A549 treated with GW870086 at 1 μM for 4 hours (cell line): ENCODE data around the gene GNG14. TPM values are rescaled to one million over a fixed set of nuclear protein-coding genes. Genes with fewer than 3 reads are reported as not detected.

Experiments used
- total RNA-seq: library from RNA; stranded (reverse); fragments of 200-300 nt; extraction: Qiagen RNA extraction; gene quantifications from 5 replicates; pipeline ENCODE4 v1.2.3, GENCODE V29; 2022; ENCODE audit warnings: low read depth

Gene GNG14
- not detected in 5 replicates for total RNA-seq

GRCh38 chr19:12687496-12688196, at the start of gene GNG14:
GNG14 (plus strand) TSS chr19:12687998; CDS start chr19:12688049, 51 bp downstream.

GRCh38 chr19:12666265-12667048, 21.3 kb upstream of the GNG14 start, which contains the start of the genes MAN2B1 and WDR83:
MAN2B1 (minus strand) TSS chr19:12666742; CDS start chr19:12666701, 41 bp downstream.
WDR83 (plus strand) TSS chr19:12666807; CDS start chr19:12669791, 2,984 bp downstream.

GRCh38 chr19:12681074-12681987, 6.5 kb upstream of the GNG14 start, which contains the start of gene DHPS:
DHPS (minus strand) TSS chr19:12681880; CDS start chr19:12681766, 114 bp downstream.

GRCh38 chr19:12696366-12697335, 8.9 kb downstream of the GNG14 start, which contains the start of gene FBXW9:
FBXW9 (minus strand) TSS chr19:12696631; CDS start chr19:12696581, 50 bp downstream.

GRCh38 chr19:12723641-12724426, 36.0 kb downstream of the GNG14 start, which contains the start of gene TNPO2:
TNPO2 (minus strand) TSS chr19:12723932; CDS start chr19:12720977, 2,955 bp downstream.

GRCh38 chr19:12736995-12737834, 49.4 kb downstream of the GNG14 start, which contains the start of gene GET3:
GET3 (plus strand) TSS chr19:12737497; CDS start chr19:12737506, 9 bp downstream.

Other genes with a start within 250 kb of the GNG14 start
- gene ZNF443, start 247.0 kb upstream of the GNG14 start, total RNA-seq = 0.91 to 1.3 TPM (median 1.0 TPM) in 5 replicates
- 0.40 TPM in 1 of 5 replicates, not detected in the others for gene ZNF709, start 203.2 kb upstream of the GNG14 start, total RNA-seq
- gene ZNF564, start 136.5 kb upstream of the GNG14 start, total RNA-seq = 1.1 to 2.9 TPM (median 2.0 TPM) in 5 replicates
- 0.62 to 1.3 TPM (median 0.79 TPM) in 4 of 5 replicates, not detected in the other for gene ZNF490, start 77.2 kb upstream of the GNG14 start, total RNA-seq
- gene ZNF791, start 77.1 kb upstream of the GNG14 start, total RNA-seq = 3.3 to 6.1 TPM (median 5.5 TPM) in 5 replicates
- gene MAN2B1, start 21.3 kb upstream of the GNG14 start, total RNA-seq = 16.3 to 23.1 TPM (median 20.7 TPM) in 5 replicates
- 8.1 to 11.1 TPM (median 10.0 TPM) in 5 replicates for gene WDR83, start 21.2 kb upstream of the GNG14 start, total RNA-seq
- gene DHPS, start 6.1 kb upstream of the GNG14 start, total RNA-seq = 41.0 to 49.8 TPM (median 46.5 TPM) in 5 replicates
- 9.5 to 13.2 TPM (median 12.2 TPM) in 5 replicates for gene FBXW9, start 8.6 kb downstream of the GNG14 start, total RNA-seq
- 25.3 to 34.1 TPM (median 31.2 TPM) in 5 replicates for gene TNPO2, start 35.9 kb downstream of the GNG14 start, total RNA-seq
- gene TRIR, start 46.7 kb downstream of the GNG14 start, total RNA-seq = 169 to 203 TPM (median 185 TPM) in 5 replicates
- gene GET3, start 49.5 kb downstream of the GNG14 start, total RNA-seq = 69.5 to 100 TPM (median 92.3 TPM) in 5 replicates
- gene BEST2, start 63.8 kb downstream of the GNG14 start, total RNA-seq = 0.10 to 0.26 TPM (median 0.22 TPM) in 5 replicates
- 9.9 to 11.6 TPM (median 10.9 TPM) in 5 replicates for gene HOOK2, start 87.6 kb downstream of the GNG14 start, total RNA-seq
- 121 to 193 TPM (median 166 TPM) in 5 replicates for gene JUNB, start 103.5 kb downstream of the GNG14 start, total RNA-seq
- gene PRDX2, start 113.8 kb downstream of the GNG14 start, total RNA-seq = 0.40 to 1.1 TPM (median 0.49 TPM) in 5 replicates
- 7.3 to 16.4 TPM (median 14.3 TPM) in 4 of 5 replicates, not detected in the other for gene THSD8, start 114.1 kb downstream of the GNG14 start, total RNA-seq
- 34.0 to 49.5 TPM (median 45.5 TPM) in 5 replicates for gene RNASEH2A, start 118.6 kb downstream of the GNG14 start, total RNA-seq
- gene RTBDN, start 146.6 kb downstream of the GNG14 start, total RNA-seq = 0.15 to 0.56 TPM (median 0.38 TPM) in 4 of 5 replicates, not detected in the other
- 0.89 to 3.0 TPM (median 2.4 TPM) in 5 replicates for gene MAST1, start 150.5 kb downstream of the GNG14 start, total RNA-seq
- gene DNASE2, start 193.5 kb downstream of the GNG14 start, total RNA-seq = 24.2 to 32.6 TPM (median 30.6 TPM) in 5 replicates
- not detected in 5 replicates for gene KLF1, start 199.2 kb downstream of the GNG14 start, total RNA-seq
- 8.2 to 10.8 TPM (median 8.9 TPM) in 5 replicates for gene GCDH, start 203.2 kb downstream of the GNG14 start, total RNA-seq
- gene SYCE2, start 231.3 kb downstream of the GNG14 start, total RNA-seq = 0.31 to 0.72 TPM (median 0.46 TPM) in 5 replicates
- 66.1 to 75.6 TPM (median 72.9 TPM) in 5 replicates for gene FARSA, start 245.7 kb downstream of the GNG14 start, total RNA-seq